Memory B cell (primary cell): Measurements from ENCODE around the gene ZNF488.

ENCODE experiments used
- ATAC-seq: fragments of 150-1000 bp; cut with Tn5 transposase; 2 replicates; pipeline ENCODE4 v1.10.0; 2021; ENCODE audit warnings: low read depth, mild to moderate bottlenecking, moderate library complexity
- DNase-seq, 2 donors: peaks; one replicate each; pipeline ENCODE4 v3.0.0; 2022; ENCODE audit warnings: low spot score in 2 of 2
- H3K27ac Mint-ChIP-seq: one replicate; pipeline ENCODE4 v1.8.0; 2022; ENCODE audit warnings: mild to moderate bottlenecking, moderate library complexity, mixed read lengths
- H3K27me3 Mint-ChIP-seq: one replicate; pipeline ENCODE4 v1.8.0; 2022; ENCODE audit warnings: mixed read lengths
- H3K36me3 Mint-ChIP-seq: one replicate; pipeline ENCODE4 v1.8.0; 2022; ENCODE audit warnings: mild to moderate bottlenecking, mixed read lengths
- H3K4me1 Mint-ChIP-seq: one replicate; pipeline ENCODE4 v1.8.0; 2022; ENCODE audit warnings: mixed read lengths
- H3K4me3 Mint-ChIP-seq: one replicate; pipeline ENCODE4 v1.8.0; 2022; ENCODE audit warnings: mild to moderate bottlenecking, moderate library complexity, mixed read lengths
- H3K9me3 Mint-ChIP-seq: one replicate; pipeline ENCODE4 v1.8.0; 2022; ENCODE audit warnings: mixed read lengths

Gene ZNF488

GRCh38 chr10:47371629-47372485 lies 12.2 kb downstream of the ZNF488 start:
- no peak for ATAC-seq
- DNase-seq: no peak
- H3K9me3 Mint-ChIP-seq: no peaks in the 10 kb centered on the region
- H3K4me1 Mint-ChIP-seq: no peaks in the 10 kb centered on the region
- peaks cover 11% of the 10 kb centered on the region for H3K27me3 Mint-ChIP-seq
- no peak overlapping the region for H3K4me3 Mint-ChIP-seq
- H3K36me3 Mint-ChIP-seq: no peaks in the 10 kb centered on the region
- no peak overlapping the region for H3K27ac Mint-ChIP-seq

GRCh38 chr10:47370878-47371277 lies 13.2 kb downstream of the ZNF488 start:
- DNase-seq: no peak
- no peaks in the 10 kb centered on the region for H3K9me3 Mint-ChIP-seq
- ATAC-seq: no peak
- no peak overlapping the region for H3K27ac Mint-ChIP-seq
- H3K4me1 Mint-ChIP-seq: no peaks in the 10 kb centered on the region
- H3K27me3 Mint-ChIP-seq: peaks cover 9% of the 10 kb centered on the region
- no peak overlapping the region for H3K4me3 Mint-ChIP-seq
- H3K36me3 Mint-ChIP-seq: no peaks in the 10 kb centered on the region

- Mint-ChIP-seq H3K4me1 (no peaks in the 10 kb centered on the region), H3K36me3 (no peaks in the 10 kb centered on the region), H3K27me3 (peaks cover 10% of the 10 kb centered on the region), H3K4me3 (no peak overlapping the region), H3K27ac (no peak overlapping the region), H3K9me3 (no peaks in the 10 kb centered on the region)
- no peak for ATAC-seq
- DNase-seq: no peak
These were observed 13.9 kb downstream of the ZNF488 start for GRCh38 chr10:47370015-47370767.

- Mint-ChIP-seq H3K36me3 (no peaks in the 10 kb centered on the region), H3K27me3 (peaks cover 12% of the 10 kb centered on the region), H3K9me3 (no peaks in the 10 kb centered on the region), H3K4me1 (no peaks in the 10 kb centered on the region), H3K27ac (no peak overlapping the region), H3K4me3 (no peak overlapping the region)
- no peak for DNase-seq
- ATAC-seq: no peak
These were observed 14.7 kb downstream of the ZNF488 start for GRCh38 chr10:47369251-47369894.

GRCh38 chr10:47368431-47369180 lies 15.5 kb downstream of the ZNF488 start:
- Mint-ChIP-seq H3K27me3 (peaks cover 12% of the 10 kb centered on the region), H3K4me3 (no peak overlapping the region), H3K4me1 (peaks cover 2% of the 10 kb centered on the region), H3K27ac (no peak overlapping the region), H3K36me3 (no peaks in the 10 kb centered on the region), H3K9me3 (no peaks in the 10 kb centered on the region)
- no peak for DNase-seq
- no peak for ATAC-seq

- ATAC-seq (no peak), DNase-seq (no peak)
- Mint-ChIP-seq H3K27me3 (peaks cover 12% of the 10 kb centered on the region), H3K4me3 (no peak overlapping the region), H3K27ac (no peak overlapping the region), H3K9me3 (no peaks in the 10 kb centered on the region), H3K4me1 (peaks cover 2% of the 10 kb centered on the region), H3K36me3 (no peaks in the 10 kb centered on the region)
These were observed 16.4 kb downstream of the ZNF488 start for GRCh38 chr10:47367646-47368045.

- Mint-ChIP-seq H3K4me1 (peaks cover 2% of the 10 kb centered on the region), H3K4me3 (no peak overlapping the region), H3K27me3 (peaks cover 12% of the 10 kb centered on the region), H3K27ac (no peak overlapping the region), H3K36me3 (no peaks in the 10 kb centered on the region), H3K9me3 (no peaks in the 10 kb centered on the region)
- ATAC-seq: no peak
- no peak for DNase-seq
These were observed 17.2 kb downstream of the ZNF488 start for GRCh38 chr10:47366731-47367460.

- H3K4me1 Mint-ChIP-seq: peaks cover 2% of the 10 kb centered on the region
- peaks cover 12% of the 10 kb centered on the region for H3K27me3 Mint-ChIP-seq
- no peak overlapping the region for H3K4me3 Mint-ChIP-seq
- DNase-seq (no peak), ATAC-seq (no peak)
- no peak overlapping the region for H3K27ac Mint-ChIP-seq
- H3K36me3 Mint-ChIP-seq: no peaks in the 10 kb centered on the region
- no peaks in the 10 kb centered on the region for H3K9me3 Mint-ChIP-seq
These were observed 17.9 kb downstream of the ZNF488 start for GRCh38 chr10:47366181-47366631.

GRCh38 chr10:47365431-47366180 lies 18.5 kb downstream of the ZNF488 start:
- Mint-ChIP-seq H3K9me3 (no peaks in the 10 kb centered on the region), H3K4me1 (peaks cover 2% of the 10 kb centered on the region), H3K36me3 (no peaks in the 10 kb centered on the region), H3K27me3 (peaks cover 12% of the 10 kb centered on the region), H3K27ac (no peak overlapping the region), H3K4me3 (no peak overlapping the region)
- DNase-seq (no peak), ATAC-seq (no peak)

GRCh38 chr10:47364911-47365310 lies 19.2 kb downstream of the ZNF488 start:
- Mint-ChIP-seq H3K9me3 (no peaks in the 10 kb centered on the region), H3K36me3 (no peaks in the 10 kb centered on the region), H3K27me3 (peaks cover 12% of the 10 kb centered on the region), H3K4me3 (no peak overlapping the region), H3K27ac (no peak overlapping the region), H3K4me1 (peaks cover 2% of the 10 kb centered on the region)
- no peak for ATAC-seq
- no peak for DNase-seq

GRCh38 chr10:47364366-47364765 lies 19.7 kb downstream of the ZNF488 start:
- ATAC-seq: no peak
- Mint-ChIP-seq H3K36me3 (no peaks in the 10 kb centered on the region), H3K27ac (no peak overlapping the region), H3K4me3 (no peak overlapping the region), H3K9me3 (no peaks in the 10 kb centered on the region), H3K4me1 (peaks cover 2% of the 10 kb centered on the region), H3K27me3 (peaks cover 10% of the 10 kb centered on the region)
- no peak for DNase-seq

- Mint-ChIP-seq H3K27ac (no peak overlapping the region), H3K4me1 (peaks cover 2% of the 10 kb centered on the region)
- ATAC-seq: no peak
These were observed 20.3 kb downstream of the ZNF488 start for GRCh38 chr10:47363781-47364180.

More at GRCh38 chr10:47363781-47364180, 20.3 kb downstream of the ZNF488 start:
- H3K36me3 Mint-ChIP-seq: no peaks in the 10 kb centered on the region
- DNase-seq: no peak
- no peak overlapping the region for H3K4me3 Mint-ChIP-seq
- no peaks in the 10 kb centered on the region for H3K9me3 Mint-ChIP-seq
- H3K27me3 Mint-ChIP-seq: peaks cover 10% of the 10 kb centered on the region
